Measurements from ENCODE around the gene RAMP2.
A peak's percentile ranks its signal among the peaks of the same experiment; 100 is the strongest.

RAMP2 gene

DNA sequence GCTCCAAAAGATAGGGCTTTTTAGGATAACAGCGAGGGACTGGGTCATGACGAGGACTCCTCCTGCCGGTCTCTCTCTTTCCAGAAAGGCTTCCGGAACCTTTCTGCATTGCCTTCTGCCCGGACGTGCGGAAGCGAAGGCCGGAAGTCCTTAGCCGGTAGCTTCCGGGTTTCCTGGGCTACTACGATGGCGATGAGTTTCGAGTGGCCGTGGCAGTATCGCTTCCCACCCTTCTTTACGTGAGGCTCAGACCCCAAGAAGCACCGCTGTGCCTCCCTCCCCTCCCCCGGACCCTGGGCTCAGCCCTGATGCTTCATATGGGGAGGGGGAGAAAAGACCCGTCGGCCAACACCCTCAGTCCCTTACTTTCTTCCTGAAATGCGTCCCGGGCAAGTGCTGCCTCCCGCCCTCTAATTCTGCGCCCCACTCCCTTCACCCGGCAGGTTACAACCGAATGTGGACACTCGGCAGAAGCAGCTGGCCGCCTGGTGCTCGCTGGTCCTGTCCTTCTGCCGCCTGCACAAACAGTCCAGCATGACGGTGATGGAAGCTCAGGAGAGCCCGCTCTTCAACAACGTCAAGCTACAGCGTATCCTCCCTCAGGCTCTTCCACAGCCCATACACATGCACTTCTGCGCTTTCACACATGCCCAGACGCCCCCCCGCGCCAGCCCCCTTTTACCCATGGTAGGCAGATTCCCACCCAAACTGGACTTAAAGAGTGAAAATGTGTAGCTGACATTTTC is 12.4 kb downstream of the RAMP2 start, which contains the start of gene VPS25:
TSS of gene VPS25 (plus strand) at position 160 of the 746 bp plus-strand sequence. CDS start at position 187, 27 bp downstream.
- Histone ChIP-seq H3K4me3 (peak within 1 kb of the TSS; percentile 87), H3K27ac (peak within 1 kb of the TSS; percentile 72 to 84)
- DNase-seq (ENCODE audit: low spot score) = no peak
- TF ChIP-seq, protein P1, sequence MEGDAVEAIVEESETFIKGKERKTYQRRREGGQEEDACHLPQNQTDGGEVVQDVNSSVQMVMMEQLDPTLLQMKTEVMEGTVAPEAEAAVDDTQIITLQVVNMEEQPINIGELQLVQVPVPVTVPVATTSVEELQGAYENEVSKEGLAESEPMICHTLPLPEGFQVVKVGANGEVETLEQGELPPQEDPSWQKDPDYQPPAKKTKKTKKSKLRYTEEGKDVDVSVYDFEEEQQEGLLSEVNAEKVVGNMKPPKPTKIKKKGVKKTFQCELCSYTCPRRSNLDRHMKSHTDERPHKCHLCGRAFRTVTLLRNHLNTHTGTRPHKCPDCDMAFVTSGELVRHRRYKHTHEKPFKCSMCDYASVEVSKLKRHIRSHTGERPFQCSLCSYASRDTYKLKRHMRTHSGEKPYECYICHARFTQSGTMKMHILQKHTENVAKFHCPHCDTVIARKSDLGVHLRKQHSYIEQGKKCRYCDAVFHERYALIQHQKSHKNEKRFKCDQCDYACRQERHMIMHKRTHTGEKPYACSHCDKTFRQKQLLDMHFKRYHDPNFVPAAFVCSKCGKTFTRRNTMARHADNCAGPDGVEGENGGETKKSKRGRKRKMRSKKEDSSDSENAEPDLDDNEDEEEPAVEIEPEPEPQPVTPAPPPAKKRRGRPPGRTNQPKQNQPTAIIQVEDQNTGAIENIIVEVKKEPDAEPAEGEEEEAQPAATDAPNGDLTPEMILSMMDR (IDR thresholded peaks at IDR 0.05) = no peak

DNA sequence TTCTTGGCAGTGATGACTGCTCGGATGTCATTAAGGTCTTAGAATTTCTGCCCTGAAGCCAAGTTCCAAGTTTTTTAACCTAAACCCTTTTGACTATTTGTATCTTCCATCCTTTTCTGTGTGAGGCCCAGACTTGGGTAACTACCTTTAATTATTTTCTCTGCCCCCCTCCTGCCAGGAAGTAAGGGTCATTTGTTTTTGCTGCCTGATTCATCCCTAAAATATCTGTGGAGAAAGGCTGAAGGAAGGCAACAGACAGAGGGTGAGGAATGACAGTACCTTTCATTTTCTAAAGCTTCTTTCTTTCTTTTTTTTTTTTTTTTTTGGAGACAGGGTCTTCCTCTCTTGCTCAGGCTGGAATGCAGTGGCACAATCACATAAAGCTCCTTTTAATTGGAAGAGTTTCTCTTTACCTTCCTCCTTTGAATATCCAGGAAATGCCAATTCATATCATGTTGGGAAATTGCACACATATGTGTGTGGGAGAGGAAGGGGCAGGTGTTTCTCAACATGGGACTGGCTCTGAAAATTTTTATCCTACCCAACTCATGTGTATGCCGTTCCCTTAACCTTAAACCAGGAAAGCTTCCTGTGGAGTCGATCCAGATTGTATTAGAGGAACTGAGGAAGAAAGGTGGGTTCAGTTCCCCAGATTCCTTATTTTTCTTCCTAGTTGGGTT is 13.2 kb downstream of the RAMP2 start:
- peak overlapping the region; percentile 87 for H3K4me3 ChIP-seq
- H3K27ac ChIP-seq = no peak overlapping the region
- DNase-seq (ENCODE audit: low spot score) = no peak
- TF ChIP-seq, protein P1 (IDR thresholded peaks at IDR 0.05) = no peak

DNA sequence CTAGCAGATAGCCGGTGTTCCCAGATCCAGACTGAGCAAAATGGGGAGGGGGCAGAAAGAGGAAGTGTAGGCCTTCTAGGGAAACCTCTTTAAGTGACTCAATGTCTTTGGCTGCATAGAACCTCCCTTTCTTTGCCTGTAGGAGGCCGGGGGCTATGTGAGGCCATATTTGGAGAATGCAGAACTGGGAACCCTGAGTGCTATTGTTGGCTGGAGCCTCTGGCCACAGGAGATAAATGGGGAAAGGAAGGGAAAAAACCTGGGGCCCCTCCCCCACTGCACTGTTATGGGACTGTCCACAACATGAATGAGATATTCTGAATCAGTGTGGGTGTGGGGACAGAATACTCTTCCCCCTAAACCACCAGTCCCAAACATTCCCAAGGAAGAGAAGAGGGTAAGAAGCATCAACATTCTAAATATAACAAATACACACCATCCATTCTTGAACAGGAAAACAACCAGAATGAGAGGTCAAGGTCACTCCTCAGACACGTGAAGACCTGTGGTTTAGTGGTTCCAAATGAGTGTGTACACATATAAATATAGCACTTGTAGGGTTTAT is 14.6 kb downstream of the RAMP2 start:
- Histone ChIP-seq H3K27ac (no peak overlapping the region), H3K4me3 (no peak overlapping the region)
- DNase-seq (ENCODE audit: low spot score) = no peak
- TF ChIP-seq, protein P1 (IDR thresholded peaks at IDR 0.05) = no peak

DNA sequence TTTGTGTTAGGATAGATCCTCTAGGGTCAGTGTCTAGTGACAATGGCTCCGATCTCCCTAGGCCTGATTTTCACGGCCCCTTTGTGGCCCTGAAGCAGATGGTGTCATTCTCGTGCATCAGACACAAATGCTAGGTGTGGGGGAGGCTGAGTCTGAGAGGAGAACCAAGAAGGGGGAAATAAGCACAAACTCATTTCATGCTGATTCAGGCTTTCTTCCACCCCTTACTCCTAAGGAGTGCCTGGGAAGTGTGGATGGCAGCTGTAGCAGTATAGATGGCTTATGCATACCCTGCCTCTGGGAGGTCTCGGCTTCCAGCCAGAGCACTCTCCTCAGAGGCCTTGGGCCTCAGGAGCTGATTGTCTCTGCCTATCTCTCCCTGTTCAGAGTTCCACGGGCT is 17.5 kb downstream of the RAMP2 start:
- Histone ChIP-seq H3K4me3 (no peak overlapping the region), H3K27ac (no peak overlapping the region)
- no peak for DNase-seq (ENCODE audit: low spot score)
- TF ChIP-seq, protein P1 (IDR thresholded peaks at IDR 0.05) = no peak

DNA sequence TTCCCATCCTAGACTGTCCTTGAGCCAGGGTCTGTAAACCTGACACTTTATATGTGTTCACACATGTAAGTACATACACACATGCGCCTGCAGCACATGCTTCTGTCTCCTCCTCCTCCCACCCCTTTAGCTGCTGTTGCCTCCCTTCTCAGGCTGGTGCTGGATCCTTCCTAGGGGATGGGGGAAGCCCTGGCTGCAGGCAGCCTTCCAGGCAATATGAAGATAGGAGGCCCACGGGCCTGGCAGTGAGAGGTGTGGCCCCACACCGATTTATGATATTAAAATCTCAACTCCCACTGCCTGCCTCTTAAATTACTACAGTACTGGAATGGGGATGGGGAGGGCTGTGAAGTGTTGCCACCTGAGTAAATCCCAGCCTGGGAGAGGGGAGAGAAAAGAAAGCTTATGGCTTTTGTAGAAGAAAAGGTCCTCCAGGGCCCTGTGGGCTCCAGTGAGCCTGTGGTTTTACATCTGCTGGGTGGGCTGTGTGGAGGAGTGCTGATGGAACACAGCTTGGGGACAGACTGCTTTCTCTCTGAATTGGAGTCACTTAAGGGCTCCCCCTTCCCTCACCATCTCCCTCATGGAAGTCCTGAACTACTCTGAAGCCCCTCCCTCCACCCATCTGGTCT is 18.4 kb downstream of the RAMP2 start:
- TF ChIP-seq, protein P1 (IDR thresholded peaks at IDR 0.05) = no peak
- no peak overlapping the region for H3K4me3 ChIP-seq
- H3K27ac ChIP-seq = no peak overlapping the region
- DNase-seq (ENCODE audit: low spot score) = no peak

DNA sequence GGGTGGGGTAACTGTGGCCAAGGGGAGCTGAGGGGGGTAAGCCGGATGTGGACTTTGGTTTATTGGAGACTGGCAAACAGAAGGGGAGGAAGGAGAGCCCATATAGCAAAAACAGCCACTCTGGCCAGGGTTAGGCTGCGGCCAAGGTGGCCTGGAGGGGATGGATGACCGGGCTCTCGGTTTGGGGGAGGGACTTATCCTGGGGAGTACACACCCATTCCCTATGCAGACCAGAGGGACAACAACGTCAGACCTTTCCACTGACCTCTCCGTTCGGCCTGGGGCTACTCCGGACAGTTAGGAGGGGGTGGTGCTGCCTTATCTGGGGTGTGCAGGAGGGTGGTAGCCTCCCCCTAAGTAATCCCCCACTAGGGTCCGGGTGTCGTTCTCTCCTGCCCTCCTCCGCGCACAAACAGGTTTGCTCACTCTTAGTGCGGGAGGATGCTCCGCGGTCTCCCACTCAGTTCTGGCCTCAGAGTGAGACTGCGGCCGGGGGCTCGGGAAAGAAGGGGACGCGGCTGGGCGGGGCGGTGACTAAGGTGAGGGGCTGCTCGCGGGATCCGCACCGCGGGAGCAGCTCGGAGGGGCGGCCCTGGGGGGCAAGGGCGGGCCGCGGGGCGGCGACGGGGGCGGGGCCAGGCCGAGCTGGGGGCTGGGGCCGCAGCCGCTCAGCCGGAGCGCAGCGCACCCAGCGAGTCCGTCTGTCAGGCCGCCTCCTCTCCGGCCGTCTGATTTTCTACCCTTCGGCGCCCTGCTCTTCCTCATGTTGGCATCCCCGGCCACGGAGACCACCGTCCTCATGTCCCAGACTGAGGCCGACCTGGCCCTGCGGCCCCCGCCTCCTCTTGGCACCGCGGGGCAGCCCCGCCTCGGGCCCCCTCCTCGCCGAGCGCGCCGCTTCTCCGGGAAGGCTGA is 19.2 kb downstream of the RAMP2 start, which contains the start of gene WNK4:
TSS of gene WNK4 (plus strand) at position 675 of the 915 bp plus-strand sequence. CDS start at position 764, 89 bp downstream.
- no peak for DNase-seq (ENCODE audit: low spot score)
- no peak within 1 kb of the TSS for H3K27ac ChIP-seq
- TF ChIP-seq, protein P1 (IDR thresholded peaks at IDR 0.05) = no peak
- peak within 1 kb of the TSS; percentile 66 for H3K4me3 ChIP-seq
